ENCODE data around the gene AGAP1.

Gene AGAP1

DNA sequence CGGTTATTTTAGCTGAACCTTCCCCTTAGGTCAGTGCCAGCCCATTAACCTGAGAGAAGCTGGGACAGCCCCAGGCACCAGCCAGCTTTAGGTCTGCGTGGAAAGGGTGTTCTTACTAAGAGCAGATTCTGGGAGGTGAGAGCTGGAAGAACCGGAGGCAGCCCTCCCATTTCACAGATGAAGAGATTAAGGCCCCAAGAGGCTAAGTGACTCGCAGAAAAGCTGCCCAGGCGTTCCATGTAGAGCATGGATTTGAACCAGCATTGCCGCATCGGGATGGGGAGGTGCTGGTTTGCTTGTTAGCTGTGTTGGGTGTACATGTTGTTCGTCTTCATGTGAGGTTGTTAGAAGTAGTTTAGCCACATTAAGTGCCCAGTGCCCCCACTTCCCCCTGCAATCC lies 203.2 kb downstream of the AGAP1 start:
- no peak for DNase-seq

DNA sequence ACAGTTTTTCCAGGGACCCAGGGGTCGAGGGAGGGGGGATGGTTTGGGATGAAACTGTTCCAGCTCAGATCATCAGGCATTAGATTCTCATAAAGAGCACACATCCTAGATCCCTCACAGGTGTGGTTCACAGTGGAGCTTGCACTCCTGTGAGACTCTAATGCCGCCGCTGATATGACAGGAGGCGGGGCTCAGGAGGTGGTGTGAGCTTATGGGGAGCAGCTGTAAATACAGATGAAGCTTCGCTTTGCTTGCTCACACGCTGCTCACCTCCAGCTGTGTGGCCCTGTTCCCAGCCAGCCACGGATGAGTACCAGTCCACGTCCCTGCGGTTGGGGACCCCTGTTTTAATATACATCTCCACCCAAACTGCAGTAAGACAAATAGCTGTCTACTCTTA lies 204.2 kb downstream of the AGAP1 start:
- DNase-seq = no peak

DNA sequence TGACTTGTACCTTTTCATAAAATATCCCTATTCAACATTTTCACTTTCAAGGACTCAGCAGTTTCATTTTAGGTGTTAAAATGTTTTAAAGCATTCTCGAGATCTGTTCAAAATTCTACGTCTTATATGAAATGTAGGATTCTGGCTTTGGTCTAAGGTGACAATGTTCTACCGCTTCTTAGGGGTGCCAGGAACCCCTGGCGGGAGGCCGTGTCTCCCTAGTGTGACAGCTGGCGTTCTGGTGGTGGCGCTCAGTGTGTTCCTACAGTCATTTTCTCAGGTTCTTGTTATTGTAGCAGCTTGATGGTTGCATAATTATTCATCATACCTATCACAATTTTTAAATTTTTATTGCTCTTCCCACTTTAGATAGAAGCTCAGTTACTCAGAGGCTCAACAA lies 204.6 kb downstream of the AGAP1 start:
- no peak for DNase-seq

DNA sequence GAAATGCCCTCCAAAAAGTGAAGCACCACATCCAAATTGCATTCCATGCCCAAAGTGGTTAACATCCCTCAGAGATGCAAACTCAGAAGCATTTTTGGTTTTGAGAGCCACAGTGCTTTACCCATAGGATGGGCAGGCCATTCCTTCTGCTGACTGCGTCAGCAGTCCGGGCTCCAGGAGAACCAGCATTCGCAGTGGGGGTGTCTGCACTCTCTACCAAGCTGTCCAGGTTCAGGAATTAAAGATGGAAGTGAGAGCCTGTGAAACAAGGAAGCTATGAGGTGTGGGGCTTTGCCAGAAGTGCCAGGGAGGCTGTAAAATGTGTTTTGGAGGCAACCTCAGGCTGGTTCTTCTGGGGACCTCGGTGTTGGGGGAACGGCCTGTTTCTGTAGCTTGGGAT lies 205.7 kb downstream of the AGAP1 start:
- DNase-seq = no peak

GRCh38 chr2:235701206-235701981 lies 207.6 kb downstream of the AGAP1 start:
- DNase-seq = no peak

- no peak for DNase-seq
Observed at GRCh38 chr2:235702186-235702585, 208.3 kb downstream of the AGAP1 start.

GRCh38 chr2:235703711-235704295 lies 210.0 kb downstream of the AGAP1 start:
- DNase-seq = no peak

GRCh38 chr2:235705296-235705695 lies 211.5 kb downstream of the AGAP1 start:
- DNase-seq = no peak

DNA sequence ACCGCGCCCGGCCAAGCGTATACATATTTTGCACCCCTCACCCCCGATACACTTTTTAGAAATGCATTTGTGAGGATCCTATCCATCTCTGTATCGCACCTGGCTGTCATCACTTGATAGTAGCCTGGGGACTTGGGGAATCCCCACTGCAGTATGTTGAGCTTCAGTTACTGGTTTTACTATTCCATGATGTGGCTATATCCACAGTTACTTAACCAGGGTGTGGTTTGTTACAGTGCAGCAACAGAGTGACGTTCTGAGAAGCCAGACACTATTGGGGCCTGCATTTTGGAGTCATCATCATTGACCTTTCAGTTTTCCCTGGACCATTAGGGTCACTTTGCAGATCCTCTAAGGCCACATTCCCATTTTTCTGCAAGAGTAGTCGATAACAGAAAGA lies 212.7 kb downstream of the AGAP1 start:
- DNase-seq = no peak

DNA sequence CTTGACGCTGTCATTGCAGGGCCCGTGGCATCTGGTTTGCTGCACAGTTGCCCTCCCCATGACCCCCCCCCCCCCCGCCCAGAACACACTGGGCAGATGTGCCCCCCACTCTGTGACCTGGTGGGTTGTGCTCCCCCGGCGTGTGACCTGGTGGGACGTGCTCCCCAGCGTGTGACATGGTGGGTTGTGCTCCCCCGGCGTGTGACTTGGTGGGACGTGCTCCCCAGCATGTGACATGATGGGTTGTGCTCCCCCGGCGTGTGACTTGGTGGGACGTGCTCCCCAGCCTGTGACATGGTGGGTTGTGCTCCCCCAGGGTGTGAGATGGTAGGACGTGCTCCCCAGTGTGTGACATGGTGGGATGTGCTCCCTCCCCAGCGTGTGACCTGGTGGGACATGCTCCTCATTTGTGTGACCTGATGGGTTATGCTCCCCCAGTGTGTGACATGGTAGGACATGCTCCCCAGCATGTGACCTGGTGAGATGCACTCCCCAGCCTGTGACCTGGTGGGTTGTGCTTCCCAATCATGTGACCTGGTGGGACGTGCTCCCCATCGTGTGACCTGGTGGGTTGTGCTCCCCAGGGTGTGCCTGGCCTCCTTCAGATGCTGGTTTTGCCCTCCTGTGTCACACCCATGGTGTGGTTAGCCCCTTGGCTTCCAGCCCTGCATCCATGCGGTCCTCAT lies 213.7 kb downstream of the AGAP1 start:
- no peak for DNase-seq

DNA sequence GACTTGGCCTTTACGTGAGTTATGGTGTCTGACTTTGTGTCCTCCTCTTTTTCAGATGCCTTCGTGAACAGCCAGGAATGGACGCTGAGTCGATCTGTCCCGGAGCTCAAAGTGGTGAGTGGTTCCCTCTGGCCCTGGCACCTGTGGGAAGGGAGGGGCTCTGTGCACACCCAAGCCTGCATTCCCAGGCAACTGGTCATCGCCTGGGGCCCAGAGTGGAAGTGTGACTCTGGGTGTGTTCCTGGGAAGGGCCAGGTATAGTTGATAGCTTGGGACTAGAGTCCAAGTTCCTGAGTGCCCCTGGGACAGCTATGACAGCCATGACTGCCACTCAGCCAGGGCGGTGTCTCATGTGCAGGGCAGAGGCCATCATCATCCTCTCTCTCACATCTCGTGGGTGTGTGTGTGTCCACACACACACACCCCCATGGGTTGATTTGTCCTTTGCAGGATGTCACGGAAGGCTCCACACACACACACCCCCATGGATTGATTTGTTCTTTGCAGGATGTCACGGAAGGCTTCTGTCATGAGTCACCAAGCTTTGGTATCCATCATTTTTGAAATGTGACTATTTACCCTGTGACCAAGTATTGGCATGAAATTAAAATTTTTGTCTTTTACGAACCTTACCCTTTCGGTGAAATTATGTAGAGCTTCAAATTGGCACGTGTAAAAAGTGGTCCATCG lies 215.4 kb downstream of the AGAP1 start:
- no peak for DNase-seq

DNA sequence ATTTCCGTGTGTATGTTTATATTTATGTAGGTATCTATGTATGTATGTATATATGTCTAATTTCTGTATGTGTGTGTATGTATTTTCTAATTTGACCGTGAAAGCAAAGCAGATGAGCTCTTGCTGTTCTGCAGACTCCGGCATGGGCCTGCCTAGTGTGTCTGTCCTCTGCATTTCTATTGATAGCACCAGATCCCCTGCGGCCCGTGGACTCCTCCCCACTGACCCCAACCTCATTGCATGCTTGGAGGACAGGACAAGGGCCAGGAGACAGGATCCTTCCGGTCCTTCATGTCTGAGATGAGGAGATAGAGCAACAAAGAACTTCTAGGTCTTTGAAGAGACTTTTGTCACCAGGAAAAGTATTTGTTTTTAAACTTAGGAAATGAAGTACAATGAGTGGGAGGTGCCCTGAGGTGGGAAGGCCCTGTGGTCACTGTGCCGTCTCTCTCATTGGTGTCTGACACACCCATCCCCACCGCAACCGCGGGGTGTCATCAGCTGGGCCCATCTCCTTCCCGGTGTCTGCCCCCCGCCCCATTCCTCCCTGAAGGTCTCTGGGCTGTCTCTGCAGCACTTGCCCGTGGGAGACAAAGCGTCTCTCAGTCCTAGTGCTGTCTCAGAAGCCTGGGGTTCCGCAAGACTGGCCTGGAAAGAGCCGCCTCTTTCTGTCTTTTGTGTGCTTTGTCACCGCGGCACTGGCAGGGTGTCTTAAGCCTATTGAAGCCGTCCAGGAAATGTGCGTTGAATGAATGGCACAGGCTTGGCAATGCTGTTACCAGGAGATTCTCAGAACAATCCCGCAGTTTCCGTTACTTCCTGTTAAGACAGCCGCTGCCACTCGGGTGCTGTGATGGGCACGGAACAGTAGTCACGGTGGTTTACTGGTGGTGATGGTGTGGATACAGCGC lies 216.4 kb downstream of the AGAP1 start:
- no peak for DNase-seq

DNA sequence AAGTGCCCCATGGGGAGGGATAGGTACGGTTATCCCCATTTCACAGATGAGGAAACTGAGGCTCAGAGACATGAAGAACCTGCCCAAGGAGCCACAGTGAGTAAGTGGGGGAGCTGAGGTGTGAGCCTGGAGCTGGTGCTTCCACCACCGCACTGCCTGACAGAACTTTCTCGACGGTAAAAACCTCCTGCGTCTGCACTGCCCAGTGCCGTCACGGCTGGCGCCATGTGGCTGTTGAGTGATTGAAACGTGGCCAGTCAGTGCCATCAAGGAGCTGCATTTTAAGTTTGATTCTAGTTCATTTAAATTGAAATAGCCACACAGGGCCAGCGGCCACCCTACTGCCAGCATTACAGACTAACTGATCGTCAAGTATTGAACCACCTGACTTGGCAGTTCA lies 217.1 kb downstream of the AGAP1 start:
- no peak for DNase-seq

DNA sequence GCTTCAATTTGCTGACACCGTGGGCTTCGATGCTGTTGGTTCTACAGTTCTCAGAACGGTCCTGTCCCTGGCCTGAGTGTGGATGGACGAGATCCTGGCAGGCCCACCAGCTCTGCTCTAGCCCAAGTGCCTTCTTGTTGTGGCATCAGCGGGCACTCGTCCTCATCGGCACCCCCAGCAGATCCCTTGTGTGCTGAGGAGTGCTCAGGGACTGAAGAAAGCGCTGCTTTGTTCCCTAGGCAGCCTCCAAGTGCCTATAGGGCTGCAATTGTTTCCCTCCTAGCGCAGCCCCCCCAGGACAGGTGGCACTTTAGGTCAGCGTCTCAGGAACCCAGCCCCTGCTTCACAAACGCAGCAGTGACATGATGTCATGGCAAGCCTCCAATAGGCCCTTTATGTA lies 217.7 kb downstream of the AGAP1 start:
- DNase-seq = no peak

DNA sequence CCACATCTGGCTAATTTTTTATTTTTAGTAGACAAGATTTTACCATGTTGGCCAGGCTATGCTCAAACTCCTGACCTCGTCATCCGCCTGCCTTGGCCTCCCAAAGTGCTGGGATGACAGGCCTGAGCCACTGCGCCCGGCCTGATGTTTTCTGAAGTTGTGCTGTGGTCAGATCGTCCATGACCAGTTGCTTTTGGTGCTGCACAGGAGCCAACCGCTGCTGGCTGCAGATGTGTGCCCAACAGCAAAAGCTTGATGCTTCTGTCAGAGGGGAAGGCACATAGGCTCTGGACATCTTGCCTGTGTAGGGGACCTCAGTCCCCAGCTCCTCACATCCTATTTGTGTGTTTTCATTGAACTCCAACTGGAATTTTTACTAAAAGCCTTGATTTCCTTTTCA lies 218.3 kb downstream of the AGAP1 start:
- DNase-seq = no peak

DNA sequence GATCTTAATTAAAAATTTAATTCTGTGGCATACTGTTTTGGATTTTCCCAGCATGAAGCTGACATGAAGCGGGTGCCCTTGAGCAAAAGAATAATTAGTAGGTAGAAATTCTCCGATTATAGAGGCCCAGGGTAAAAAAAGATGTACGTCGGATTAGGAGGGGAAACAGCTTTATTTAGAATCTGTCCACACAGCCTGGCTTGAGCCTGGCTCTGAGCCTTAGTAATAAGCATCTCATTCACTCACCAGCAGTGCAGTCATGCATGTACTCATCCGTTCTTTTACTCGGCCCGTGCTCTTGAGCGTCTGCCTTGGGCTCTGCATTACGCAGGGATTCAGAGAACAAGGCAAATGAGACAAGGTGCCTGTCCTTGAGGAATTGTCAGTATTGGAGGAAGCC lies 219.3 kb downstream of the AGAP1 start:
- DNase-seq = no peak

DNA sequence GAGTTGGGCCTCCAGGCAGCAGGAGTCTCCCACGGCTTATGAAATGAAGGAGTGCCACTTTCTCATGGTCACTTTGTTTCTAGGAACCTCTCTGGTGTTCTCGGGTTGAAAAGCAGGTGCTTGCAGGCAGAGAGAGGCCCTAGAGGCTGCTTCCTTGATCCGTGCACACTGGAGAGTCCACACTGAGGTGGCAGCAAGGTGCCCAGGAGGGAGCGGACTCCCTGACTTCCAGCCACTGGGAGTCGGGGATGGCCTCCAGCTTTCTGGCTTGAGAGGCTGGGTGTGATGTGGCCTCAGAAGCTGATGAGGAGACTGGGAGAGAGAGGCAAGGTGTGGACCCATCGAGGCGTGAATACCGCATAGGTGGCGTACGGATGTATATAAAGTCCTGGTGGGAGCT lies 221.8 kb downstream of the AGAP1 start:
- no peak for DNase-seq

GRCh38 chr2:235716875-235717496 lies 223.1 kb downstream of the AGAP1 start:
- DNase-seq = no peak

- DNase-seq = no peak
Observed at GRCh38 chr2:235719146-235719942, 225.5 kb downstream of the AGAP1 start.

DNA sequence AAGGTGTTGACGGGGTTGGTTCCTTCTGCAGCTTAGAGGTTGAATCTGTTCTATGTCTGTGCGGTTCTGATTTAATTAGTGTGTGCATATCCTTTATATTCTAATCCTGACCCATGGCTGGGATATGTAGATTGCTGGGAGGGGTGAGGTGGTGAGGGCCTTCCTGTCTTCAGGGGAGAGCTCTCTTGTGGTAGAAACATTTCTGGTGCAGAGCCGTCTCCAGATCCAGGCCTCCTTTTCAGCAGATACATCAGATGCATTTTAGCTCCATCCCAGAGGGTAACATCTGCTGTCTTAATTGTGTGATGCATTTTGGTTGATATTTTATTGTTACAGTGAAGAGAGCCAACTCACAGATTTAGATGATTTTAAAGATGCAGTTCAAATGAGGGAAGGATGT lies 227.8 kb downstream of the AGAP1 start:
- DNase-seq = no peak

- no peak for DNase-seq
Observed at GRCh38 chr2:235722869-235723268, 229.0 kb downstream of the AGAP1 start.

Measured in stimulated activated naive CD4-positive, alpha-beta T cell (primary cell).